MM.1S (cell line): ENCODE measurements around the gene ANKMY1.

Source experiments
- DNase-seq: peaks from one replicate; pipeline ENCODE4 v3.0.0-alpha.2; 2015
- H2AFZ ChIP-seq: fragments of 300-600 bp; sonication (generic); 2 replicates; pipeline ENCODE4 v1.6.0; 2016; ENCODE audit warnings: antibody characterized with exemption, low read length
- H3F3A ChIP-seq: fragments of 300-600 bp; sonication (generic); 2 replicates; pipeline ENCODE4 v1.6.1; 2016; ENCODE audit warnings: mild to moderate bottlenecking, antibody characterized with exemption, low read length, moderate library complexity, mixed read lengths; ENCODE audit not compliant: insufficient read depth
- H3K27ac ChIP-seq: fragments of 300-600 bp; sonication (generic); 2 replicates; pipeline ENCODE4 v1.5.1; 2016; ENCODE audit warnings: mild to moderate bottlenecking, low read length
- H3K27me3 ChIP-seq: fragments of 300-600 bp; sonication (generic); replicated peaks from 2 replicates; pipeline ENCODE4 v1.6.0; 2016; ENCODE audit warnings: low read length; ENCODE audit not compliant: insufficient read depth
- H3K36me3 ChIP-seq: fragments of 300-600 bp; sonication (generic); replicated peaks from 2 replicates; pipeline ENCODE4 v1.6.1; 2016; ENCODE audit warnings: mild to moderate bottlenecking, low read length, mixed read lengths; ENCODE audit not compliant: insufficient read depth
- H3K4me1 ChIP-seq: fragments of 300-600 bp; sonication (generic); 2 replicates; pipeline ENCODE4 v1.6.1; 2016; ENCODE audit warnings: low read length, mixed read lengths
- H3K4me2 ChIP-seq: fragments of 300-600 bp; sonication (generic); 2 replicates; pipeline ENCODE4 v1.6.0; 2016; ENCODE audit warnings: low read depth, low read length
- H3K4me3 ChIP-seq: fragments of 300-600 bp; sonication (generic); 2 replicates; pipeline ENCODE4 v1.5.1; 2016; ENCODE audit warnings: low read length, mixed read lengths
- H3K79me2 ChIP-seq: fragments of 300-600 bp; sonication (generic); 2 replicates; pipeline ENCODE4 v1.6.1; 2016; ENCODE audit warnings: mixed run types, low read length, mixed read lengths
- H3K9ac ChIP-seq: fragments of 300-600 bp; sonication (generic); 2 replicates; pipeline ENCODE4 v1.6.1; 2016; ENCODE audit warnings: low read length, mixed read lengths
- H3K9me2 ChIP-seq: fragments of 300-600 bp; sonication (generic); replicated peaks from 2 replicates; pipeline ENCODE4 v1.6.1; 2016; ENCODE audit warnings: mild to moderate bottlenecking, low read length, mixed read lengths; ENCODE audit not compliant: insufficient read depth
- H3K9me3 ChIP-seq: fragments of 300-600 bp; sonication (generic); replicated peaks from 2 replicates; pipeline ENCODE4 v1.6.1; 2016; ENCODE audit warnings: mild to moderate bottlenecking, low read length, mixed read lengths; ENCODE audit not compliant: insufficient read depth
- H4K20me1 ChIP-seq: fragments of 300-600 bp; sonication (generic); 2 replicates; pipeline ENCODE4 v1.6.1; 2016; ENCODE audit warnings: mild to moderate bottlenecking, low read length, moderate library complexity, mixed read lengths; ENCODE audit not compliant: insufficient read depth
- CTCF ChIP-seq: fragments of 300-600 bp; sonication (generic); IDR thresholded peaks from 2 replicates; pipeline ENCODE4 v1.5.1; 2016; ENCODE audit warnings: antibody characterized with exemption, low read length, mixed read lengths
- EZH2 ChIP-seq: fragments of 300-600 bp; sonication (generic); optimal IDR thresholded peaks from 2 replicates; pipeline ENCODE3; 2017; ENCODE audit warnings: low read depth, mild to moderate bottlenecking, antibody characterized with exemption, low read length, mixed read lengths
- EZH2phosphoT487 ChIP-seq: fragments of 300-600 bp; sonication (generic); IDR thresholded peaks from 2 replicates; pipeline ENCODE4 v1.6.1; 2018; ENCODE audit warnings: antibody characterized with exemption, low read length

Gene ANKMY1

GRCh38 chr2:240554767-240555493 lies 2.9 kb downstream of the ANKMY1 start:
- Histone ChIP-seq H3K27ac (no peak overlapping the region), H3K36me3 (no peaks in the 10 kb centered on the region; the same call in 1 of the 2 replicates), H3K9ac (no peak overlapping the region), H3F3A (peaks cover 4% of the 10 kb centered on the region; the same call in 1 of the 2 replicates), H3K4me1 (peaks cover 19% of the 10 kb centered on the region), H4K20me1 (no peaks in the 10 kb centered on the region), H3K9me3 (no peaks in the 10 kb centered on the region), H3K9me2 (no peaks in the 10 kb centered on the region), H3K4me2 (no peak overlapping the region), H3K4me3 (no peak overlapping the region), H3K79me2 (peaks cover 66% of the 10 kb centered on the region), H2AFZ (no peak overlapping the region), H3K27me3 (no peaks in the 10 kb centered on the region)
- DNase-seq, result no peak
- TF ChIP-seq CTCF (no peak), EZH2 (no peak), EZH2phosphoT487 (no peak)

- Histone ChIP-seq H3K4me3 (no peak overlapping the region), H3K27ac (no peak overlapping the region), H3K9me2 (no peaks in the 10 kb centered on the region), H3K9me3 (no peaks in the 10 kb centered on the region), H3K4me1 (peaks cover 12% of the 10 kb centered on the region; the same call in 1 of the 2 replicates), H3F3A (peaks cover 4% of the 10 kb centered on the region; the same call in 1 of the 2 replicates), H3K9ac (no peak overlapping the region), H2AFZ (no peak overlapping the region), H3K79me2 (peaks cover 57% of the 10 kb centered on the region), H3K36me3 (no peaks in the 10 kb centered on the region; the same call in 1 of the 2 replicates), H3K4me2 (no peak overlapping the region), H3K27me3 (no peaks in the 10 kb centered on the region), H4K20me1 (no peaks in the 10 kb centered on the region)
- DNase-seq, result no peak
- TF ChIP-seq CTCF (no peak), EZH2phosphoT487 (no peak), EZH2 (no peak)
Observed at GRCh38 chr2:240553956-240554480, 3.8 kb downstream of the ANKMY1 start.

GRCh38 chr2:240551811-240552210 lies 6.0 kb downstream of the ANKMY1 start:
- no peak for TF ChIP-seq EZH2
- TF ChIP-seq EZH2phosphoT487, result no peak
- no peak for TF ChIP-seq CTCF
- Histone ChIP-seq H3K36me3 (no peaks in the 10 kb centered on the region; the same call in 1 of the 2 replicates), H3K4me1 (peaks cover 12% of the 10 kb centered on the region; the same call in 1 of the 2 replicates), H3K79me2 (peaks cover 34% of the 10 kb centered on the region), H3K27me3 (no peaks in the 10 kb centered on the region), H3K9me2 (no peaks in the 10 kb centered on the region), H3K9me3 (no peaks in the 10 kb centered on the region), H3F3A (peaks cover 4% of the 10 kb centered on the region; the same call in 1 of the 2 replicates), H3K4me3 (no peak overlapping the region), H3K9ac (no peak overlapping the region), H2AFZ (no peak overlapping the region), H4K20me1 (no peaks in the 10 kb centered on the region), H3K4me2 (no peak overlapping the region), H3K27ac (peak overlapping the region; percentile 11; the same call in 1 of the 2 replicates)
- DNase-seq, result no peak
